Lung (tissue), 12 donors: ENCODE measurements around the gene PPP1R14D. TPM values are rescaled to one million over a fixed set of nuclear protein-coding genes. Genes with fewer than 3 reads are reported as not detected.

Experiments used
- ATAC-seq: fragments of 200-7000 bp; cut with Tn5 transposase; one replicate; pipeline ENCODE4 v1.9.1; 2020; ENCODE audit warnings: moderate number of reproducible peaks; ENCODE audit not compliant: insufficient read depth, low FRiP score
- DNase-seq, 3 donors: peaks; one replicate each; pipeline ENCODE4 v3.0.0-alpha.2; 2013 to 2017
- H3K27ac ChIP-seq, 2 donors: one replicate each; pipeline ENCODE4 v1.5.1; 2013; ENCODE audit warnings: mild to moderate bottlenecking in 2 of 2, moderate library complexity in 2 of 2, control low read depth in 1 of 2, inconsistent platforms in 1 of 2, low read depth in 1 of 2, low read length in 1 of 2
- H3K27me3 ChIP-seq, 3 donors: one replicate each; pipeline ENCODE4 v1.5.1; 2013; ENCODE audit warnings: low read length in 2 of 3; ENCODE audit not compliant: control insufficient read depth in 3 of 3, insufficient read depth in 3 of 3
- H3K36me3 ChIP-seq, 4 donors: one replicate each; pipeline ENCODE4 v1.5.1; 2013; ENCODE audit warnings: low read length in 4 of 4, mild to moderate bottlenecking in 1 of 4, moderate library complexity in 1 of 4; ENCODE audit not compliant: control insufficient read depth in 4 of 4, insufficient read depth in 4 of 4
- H3K4me1 ChIP-seq, 5 donors: one replicate each; pipeline ENCODE4 v1.5.1; 2013; ENCODE audit warnings: low read length in 5 of 5, mild to moderate bottlenecking in 2 of 5, moderate library complexity in 1 of 5; ENCODE audit not compliant: control insufficient read depth in 5 of 5, insufficient read depth in 5 of 5
- H3K4me3 ChIP-seq: one replicate; pipeline ENCODE4 v1.5.1; 2013; ENCODE audit warnings: mild to moderate bottlenecking, control low read depth, moderate library complexity
- H3K9ac ChIP-seq, 2 donors: one replicate each; pipeline ENCODE4 v1.5.1; 2013; ENCODE audit warnings: low read length in 2 of 2, control low read depth in 1 of 2; ENCODE audit not compliant: insufficient read depth in 1 of 2
- H3K9me3 ChIP-seq, 4 donors: one replicate each; pipeline ENCODE4 v1.5.1; 2013; ENCODE audit warnings: low read length in 3 of 4, mild to moderate bottlenecking in 1 of 4, moderate library complexity in 1 of 4; ENCODE audit not compliant: control insufficient read depth in 4 of 4, insufficient read depth in 3 of 4
- CTCF ChIP-seq: IDR thresholded peaks from 2 replicates; pipeline ENCODE4 v1.5.1; 2012; ENCODE audit warnings: mild to moderate bottlenecking; ENCODE audit errors: control extremely low read depth, extremely low read depth
- WGBS, 2 donors: extraction: QIAGEN DNeasy Blood & Tissue Kit; methylation state at CpG; one replicate each; pipeline ENCODE4 v1.1.7; 2013; 5-methylcytosine and 5-hydroxymethylcytosine counted together
- polyA plus RNA-seq, 2 donors: library from polyadenylated mRNA; stranded (reverse); fragments of 200-250 nt; gene quantifications; one replicate each; pipeline ENCODE4 v1.2.1, GENCODE V29; 2013
- total RNA-seq, 2 donors: library from RNA; depleted of rRNA in 1 of 2; stranded (reverse); fragments of >200 nt in 1 of 2; gene quantifications; one replicate each; pipeline ENCODE4 v1.2.1, GENCODE V29; 2014 to 2021
- donor health status: control.
- donor health status: control.
- donor health status: Bipolar disorder and iron deficiency.
- donor health status: healthy.
- donor health status: DM: yes; HTN: yes; CAD: no.

The PPP1R14D gene
- total and polyA plus RNA-seq, 4 donors, result 0.22 TPM; not detected in 3

- peaks cover 0 to 28% (median 5%) of the 10 kb centered on the region in 5 donors for H3K4me1 ChIP-seq
- peaks cover 0 to 8% (median 5%) of the 10 kb centered on the region in 3 donors for H3K27me3 ChIP-seq
- peak overlapping the region; percentile 43 for H3K4me3 ChIP-seq
- no peak for DNase-seq
- H3K27ac ChIP-seq, result peak overlapping the region in 1 of 2 donors; percentile 89
- TF ChIP-seq CTCF, result no peak
- 13 to 26% methylated on average over 12 of the region's 12 CpGs for WGBS, 2 donors
- H3K36me3 ChIP-seq, result no peaks in the 10 kb centered on the region
- H3K9me3 ChIP-seq, result no peaks in the 10 kb centered on the region
- no peak overlapping the region for H3K9ac ChIP-seq
- no peak for ATAC-seq
Observed at GRCh38 chr15:40845036-40845435, 16.5 kb upstream of the PPP1R14D start.

- Histone ChIP-seq H3K4me3 (peak overlapping the region; percentile 43), H3K27ac (peak overlapping the region in 1 of 2 donors; percentile 89), H3K27me3 (peaks cover 0 to 8% (median 5%) of the 10 kb centered on the region in 3 donors), H3K36me3 (no peaks in the 10 kb centered on the region), H3K9me3 (no peaks in the 10 kb centered on the region), H3K4me1 (peaks cover 0 to 28% (median 5%) of the 10 kb centered on the region in 5 donors), H3K9ac (no peak overlapping the region)
- DNase-seq (peak; percentile 31 to 52 (median 43)), ATAC-seq (no peak)
- no peak for TF ChIP-seq CTCF
- WGBS, 2 donors, result 1 to 2% methylated on average over 25 to 28 of the region's 28 CpGs
Observed at GRCh38 chr15:40844696-40845030, 16.2 kb upstream of the PPP1R14D start.

DNA sequence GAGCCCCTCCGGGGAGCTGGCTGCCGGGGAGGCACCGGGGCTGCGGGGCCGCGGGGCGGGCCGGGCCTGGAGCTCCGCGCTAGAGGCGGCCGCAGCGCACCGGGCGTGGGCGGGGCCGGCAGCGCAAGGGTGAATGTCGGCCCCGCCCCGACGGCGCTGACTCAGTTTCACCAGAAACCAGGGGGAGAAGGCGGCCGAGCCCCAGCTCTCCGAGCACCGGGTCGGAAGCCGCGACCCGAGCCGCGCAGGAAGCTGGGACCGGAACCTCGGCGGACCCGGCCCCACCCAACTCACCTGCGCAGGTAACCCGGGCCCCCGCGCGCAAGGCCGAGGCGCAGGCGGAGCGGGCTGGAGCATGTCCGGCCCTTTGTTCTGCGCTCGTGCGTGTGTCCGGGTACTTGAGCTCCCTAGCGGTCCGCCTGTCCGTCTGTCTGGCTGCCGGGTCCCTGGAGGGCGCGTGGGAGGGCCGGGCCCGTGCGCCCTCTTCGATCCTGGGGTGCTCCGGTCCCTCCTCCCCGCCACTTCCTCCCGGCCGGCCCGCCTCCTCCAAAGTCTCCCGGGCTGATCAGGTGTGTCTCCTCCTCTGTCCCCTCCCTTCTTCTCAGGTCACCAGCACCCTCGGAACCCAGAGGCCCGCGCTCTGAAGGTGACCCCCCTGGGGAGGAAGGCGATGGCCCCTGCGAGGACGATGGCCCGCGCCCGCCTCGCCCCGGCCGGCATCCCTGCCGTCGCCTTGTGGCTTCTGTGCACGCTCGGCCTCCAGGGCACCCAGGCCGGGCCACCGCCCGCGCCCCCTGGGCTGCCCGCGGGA lies 15.6 kb upstream of the PPP1R14D start, which contains the start of gene SPINT1:
TSS of gene SPINT1 (plus strand) at position 164 of the 811 bp plus-strand sequence. CDS start at position 671, 507 bp downstream.
- 0 to 1% methylated on average over 57 to 89 of the region's 89 CpGs for WGBS, 2 donors
- no peak for TF ChIP-seq CTCF
- DNase-seq (peak; percentile 29 to 44 (median 42)), ATAC-seq (peak; percentile 48)
- H3K9me3 ChIP-seq, result no peaks in the 10 kb centered on the region
- H3K9ac ChIP-seq, result peak within 1 kb of the TSS; percentile 23 to 55
- H3K27me3 ChIP-seq, result peaks cover 0 to 8% (median 5%) of the 10 kb centered on the region in 3 donors
- peak within 1 kb of the TSS in 1 of 2 donors; percentile 89 for H3K27ac ChIP-seq
- H3K36me3 ChIP-seq, result no peaks in the 10 kb centered on the region
- H3K4me3 ChIP-seq, result peak within 1 kb of the TSS; percentile 43
- H3K4me1 ChIP-seq, result peaks cover 0 to 28% (median 5%) of the 10 kb centered on the region in 5 donors
